K562 (cell line): ENCODE results near the gene LGALS8. TPM values are rescaled to one million over a fixed set of nuclear protein-coding genes. Genes with fewer than 3 reads are reported as not detected.

Experiments used
- CCAR2 ChIP-seq: fragments of 200-400 bp; formaldehyde crosslinking; IDR thresholded peaks from 2 replicates; pipeline ENCODE4 v1.6.1; 2017; ENCODE audit warnings: mild to moderate bottlenecking, low read depth, low read length
- DNMT1 ChIP-seq: fragments of 450-650 bp; IDR thresholded peaks from 2 replicates; pipeline ENCODE4 v1.6.1; 2016; ENCODE audit warnings: antibody characterized with exemption, mild to moderate bottlenecking
- ETS1 ChIP-seq: conservative IDR thresholded peaks from 2 replicates; pipeline ENCODE4 v1.6.1; 2011; ENCODE audit warnings: low read depth, mild to moderate bottlenecking, low read length; ENCODE audit not compliant: control insufficient read depth
- EWSR1 ChIP-seq: fragments of 450-650 bp; IDR thresholded peaks from 2 replicates; pipeline ENCODE4 v1.6.1; 2018; ENCODE audit warnings: borderline replicate concordance, mild to moderate bottlenecking, low read depth, moderate library complexity; ENCODE audit not compliant: partially characterized antibody
- FOXJ3 ChIP-seq: sonication (generic); formaldehyde crosslinking; IDR thresholded peaks from 2 replicates; pipeline ENCODE4 v1.4.0; 2020; ENCODE audit warnings: mild to moderate bottlenecking, missing genetic modification reagents
- KAT2B ChIP-seq: IDR thresholded peaks from one replicate; pipeline ENCODE4 v1.6.1; 2012; ENCODE audit warnings: low read depth, mild to moderate bottlenecking, control low read depth, inconsistent platforms, low read length, moderate library complexity
- KAT7 ChIP-seq: sonication (generic); formaldehyde crosslinking; IDR thresholded peaks from 2 replicates; pipeline ENCODE4 v1.8.0; 2022; ENCODE audit warnings: missing genetic modification reagents, mild to moderate bottlenecking, borderline replicate concordance
- KLF16 ChIP-seq: IDR thresholded peaks from 2 replicates; pipeline ENCODE4 v1.6.1; 2016; ENCODE audit warnings: antibody characterized with exemption
- MBD2 ChIP-seq: sonication (generic); IDR thresholded peaks from 2 replicates; pipeline ENCODE4 v1.6.1; 2016; ENCODE audit warnings: low read depth, borderline replicate concordance
- MIER1 ChIP-seq: fragments of 450-650 bp; IDR thresholded peaks from 2 replicates; pipeline ENCODE4 v1.6.1; 2016; ENCODE audit warnings: antibody characterized with exemption, mild to moderate bottlenecking, low read depth
- MYBL2 ChIP-seq, 2 experiments: fragments of 450-650 bp in 1 of 2; sonication (generic) in 1 of 2; formaldehyde crosslinking in 1 of 2; IDR thresholded peaks; 2 replicates each; pipeline versions ENCODE4 v1.6.1 to v1.8.1; 2017 to 2022; ENCODE audit warnings: borderline replicate concordance in 1 of 2, inconsistent platforms in 1 of 2, low read depth in 1 of 2, mild to moderate bottlenecking in 1 of 2, missing genetic modification reagents in 1 of 2, moderate library complexity in 1 of 2
- NFXL1 ChIP-seq: fragments of 450-650 bp; formaldehyde crosslinking; IDR thresholded peaks from 2 replicates; pipeline ENCODE4 v1.4.0; 2021; ENCODE audit warnings: mild to moderate bottlenecking
- PHB ChIP-seq: fragments of 250-450 bp; sonication (Bioruptor Pico); IDR thresholded peaks from 2 replicates; pipeline ENCODE4 v1.5.0; 2021
- SRF ChIP-seq, 2 experiments: fragments of 250-450, 450-650 bp in 1 of 2; sonication (Bioruptor Pico) in 1 of 2; sonication (generic) in 1 of 2; formaldehyde crosslinking; IDR thresholded peaks; 2 replicates each; pipeline versions ENCODE4 v1.5.0 to v1.5.1; 2020 to 2022; ENCODE audit warnings: mild to moderate bottlenecking in 1 of 2, missing genetic modification reagents in 1 of 2
- TFE3 ChIP-seq: fragments of 450-650 bp; formaldehyde crosslinking; IDR thresholded peaks from 2 replicates; pipeline ENCODE4 v1.4.0; 2020; ENCODE audit warnings: mild to moderate bottlenecking, mixed read lengths
- ZNF24 ChIP-seq: fragments of 450-650 bp; IDR thresholded peaks from 2 replicates; pipeline ENCODE4 v1.6.1; 2016
- ZNF263 ChIP-seq: sonication (generic); formaldehyde crosslinking; IDR thresholded peaks from 2 replicates; pipeline ENCODE4 v1.8.0; 2022; ENCODE audit warnings: mild to moderate bottlenecking, missing genetic modification reagents, borderline replicate concordance
- ZNF609 ChIP-seq: sonication (generic); formaldehyde crosslinking; IDR thresholded peaks from 2 replicates; pipeline ENCODE4 v1.8.1; 2023; ENCODE audit warnings: missing genetic modification reagents, mild to moderate bottlenecking, borderline replicate concordance
- ZNF668 ChIP-seq: fragments of 250-450 bp; sonication (Bioruptor Pico); IDR thresholded peaks from 2 replicates; pipeline ENCODE4 v1.8.0; 2022; ENCODE audit warnings: mild to moderate bottlenecking, inconsistent platforms
- ZNF830 ChIP-seq: fragments of 250-450 bp; sonication (Bioruptor Pico); IDR thresholded peaks from 2 replicates; pipeline ENCODE4 v1.5.0; 2021; ENCODE audit warnings: mild to moderate bottlenecking
- polyA plus RNA-seq, 8 experiments: library from polyadenylated mRNA; depleted of rRNA in 4 of 8; stranded (reverse) in 5 of 8; unstranded in 3 of 8; fragments of >200 nt; fragmentation: Nextera tagmentation in 2 of 8; fragmentation: Illumina TruSeq in 1 of 8; extraction: Ambion mirVana in 2 of 8; extraction: Trizol in 1 of 8; gene quantifications; 2 replicates each; pipeline versions ENCODE4 v1.2.1 to v1.2.3, GENCODE V29; 2011 to 2014; ENCODE audit warnings: inconsistent platforms in 1 of 8, missing spikeins in 1 of 8
- total RNA-seq, 7 experiments: library from RNA; depleted of rRNA in 6 of 7; stranded (reverse); fragments of >200 nt in 6 of 7; fragmentation: Illumina TruSeq in 2 of 7; extraction: Trizol in 2 of 7; gene quantifications; 2 replicates each; pipeline versions ENCODE4 v1.2.1 to v1.2.3, GENCODE V29; 2011 to 2021; ENCODE audit warnings: low replicate concordance in 1 of 7

The LGALS8 gene
- total and polyA plus RNA-seq, 9 of the 15 experiments (the other 6 are each of a cell fraction or from before 2014, with no cell fraction given): 57.4 to 87.7 (median 70.3) TPM

GRCh38 chr1:236524142-236524894 lies 536 bp downstream of the LGALS8 start (continued):
- TF ChIP-seq ZNF609: no peak
- no peak for TF ChIP-seq ZNF24
- no peak for TF ChIP-seq DNMT1
- no peak for TF ChIP-seq MYBL2 (IDR thresholded peaks at IDR 0.05; ENCODE audit: low read depth)
- no peak for TF ChIP-seq MYBL2 (CRISPR knock-in tag; IDR thresholded peaks at IDR 0.05; ENCODE audit: borderline replicate concordance)
- TF ChIP-seq SRF (CRISPR knock-in tag; IDR thresholded peaks at IDR 0.05): no peak
- TF ChIP-seq MIER1: no peak
- no peak for TF ChIP-seq ETS1
- TF ChIP-seq KAT2B: no peak
- TF ChIP-seq KAT7 (CRISPR knock-in tag): no peak
- no peak for TF ChIP-seq PHB
- TF ChIP-seq NFXL1 (CRISPR knock-in tag): no peak
- TF ChIP-seq MBD2: no peak
- TF ChIP-seq ZNF830: peak; percentile 75; the same call in 1 of the 2 replicates
- no peak for TF ChIP-seq ZNF668 (CRISPR knock-in tag)
- no peak for TF ChIP-seq KLF16
- TF ChIP-seq EWSR1: no peak
- TF ChIP-seq TFE3 (CRISPR knock-in tag): peak; percentile 99
- TF ChIP-seq FOXJ3 (CRISPR knock-in tag): no peak
- TF ChIP-seq ZNF263 (CRISPR knock-in tag): peak; percentile 33; the same call in 1 of the 2 replicates
- no peak for TF ChIP-seq CCAR2
